Ovary (tissue), 9 donors: ENCODE data around the gene WASF3. TPM values are rescaled to one million over a fixed set of nuclear protein-coding genes. Genes with fewer than 3 reads are reported as not detected.
A peak's percentile ranks its signal among the peaks of the same experiment; 100 is the strongest.

Experiments used
- DNase-seq, 5 donors: peaks; one replicate each; pipeline ENCODE4 v3.0.0-alpha.2; 2019 to 2020
- H3K27ac ChIP-seq, 2 donors: fragments of 200-600 bp; one replicate each; pipeline versions ENCODE4 v1.5.1 to v1.8.0; 2019 to 2022
- H3K27me3 ChIP-seq: fragments of 200-600 bp; one replicate; pipeline ENCODE4 v1.8.0; 2022
- H3K36me3 ChIP-seq: fragments of 200-600 bp; sonication (generic); one replicate; pipeline ENCODE4 v1.5.1; 2019
- H3K4me1 ChIP-seq: one replicate; pipeline ENCODE4 v1.8.1; 2013; ENCODE audit warnings: mild to moderate bottlenecking, moderate library complexity; ENCODE audit not compliant: insufficient read depth
- H3K4me3 ChIP-seq: fragments of 200-600 bp; sonication (generic); one replicate; pipeline ENCODE4 v1.5.1; 2017
- H3K9me3 ChIP-seq, 2 donors: fragments of 200-600 bp in 1 of 2; sonication (generic) in 1 of 2; one replicate each; pipeline versions ENCODE4 v1.5.1 to v1.8.1; 2013 to 2019; ENCODE audit warnings: mild to moderate bottlenecking in 1 of 2, moderate library complexity in 1 of 2
- CTCF ChIP-seq, 3 donors: fragments of 450-650 bp in 2 of 3; fragments of 200-600 bp in 1 of 3; IDR thresholded peaks; one replicate each; pipeline versions ENCODE4 v1.5.1 to v1.8.0; 2016 to 2022; ENCODE audit warnings: antibody characterized with exemption in 3 of 3, mild to moderate bottlenecking in 1 of 3
- EP300 ChIP-seq: sonication (generic); formaldehyde crosslinking; IDR thresholded peaks from one replicate; pipeline ENCODE4 v1.6.1; 2017; ENCODE audit warnings: antibody characterized with exemption
- POLR2A ChIP-seq: fragments of 450-650 bp; IDR thresholded peaks from one replicate; pipeline ENCODE4 v1.6.1; 2017; ENCODE audit warnings: antibody characterized with exemption, mild to moderate bottlenecking, moderate library complexity
- WGBS, 3 donors: extraction: QIAGEN DNeasy Blood & Tissue Kit in 1 of 3; methylation state at CpG; one replicate each; pipeline versions ENCODE4 v1.1.5 to v1.1.7; 2013 to 2017; 5-methylcytosine and 5-hydroxymethylcytosine counted together
- intact Hi-C, 4 donors: fragments of 100-400 bp; cut with DNase I; formaldehyde crosslinking; loops; one replicate each; pipeline versions ENCODE4 v1.11.0 to v1.15.1; 2022 to 2023
- polyA plus RNA-seq, 2 donors: library from polyadenylated mRNA; stranded (reverse); fragments of 200-250 nt in 1 of 2; fragments of 350-450 nt in 1 of 2; fragmentation: Illumina TruSeq in 1 of 2; extraction: RNeasy Lipid Tissue Mini Kit (QIAGEN cat#74804) in 1 of 2; gene quantifications; one replicate each; pipeline ENCODE4 v1.2.3, GENCODE V29; 2013 to 2014
- total RNA-seq, 7 donors: library from RNA; depleted of rRNA in 2 of 7; stranded (reverse); fragments of >200 nt in 2 of 7; fragmentation: NEBNext Ultra II Directional in 3 of 7; extraction: Animal tissue kit (Norgen Biotek cat#: 25700) in 3 of 7; gene quantifications; one replicate each; pipeline versions ENCODE4 v1.1.0 to v1.2.4, GENCODE V29; 2016 to 2023
- donor health status: DM: no; HTN: no; CAD: no; lungs with moderate emphysema.
- donor health status: DM: no; HTN: no; CAD: no.
- donor health status: Bipolar disorder and iron deficiency.
- donor health status: DM: yes; HTN: yes; CAD: no.
- donor health status: DM: no; HTN: no; CAD: no.
- donor health status: DM: yes; HTN: yes; CAD: no.

WASF3 gene
- total and polyA plus RNA-seq, 9 donors: 11.5 to 37.1 (median 33.7) TPM

GRCh38 chr13:26697069-26697955, 139.8 kb downstream of the WASF3 start:
- Histone ChIP-seq H3K36me3 (no peaks in the 10 kb centered on the region), H3K4me1 (no peaks in the 10 kb centered on the region), H3K27ac (no peak overlapping the region), H3K27me3 (no peaks in the 10 kb centered on the region), H3K9me3 (no peaks in the 10 kb centered on the region), H3K4me3 (no peak overlapping the region)
- WGBS, 3 donors: 93% methylated on average over 21 of the region's 21 CpGs
- no peak for DNase-seq
- intact Hi-C loops: loop anchor here (5.0 to 10.0 kb wide), 6 partner anchors 200 to 515 kb away; no protein-coding TSS in a partner anchor
- TF ChIP-seq POLR2A (no peak), CTCF (IDR thresholded peaks at IDR 0.05) (no peak), EP300 (no peak)

GRCh38 chr13:26698392-26699196, 141.1 kb downstream of the WASF3 start:
- TF ChIP-seq POLR2A (no peak), CTCF (IDR thresholded peaks at IDR 0.05) (peak; percentile 88 to 93 (median 90))
- Histone ChIP-seq H3K36me3 (no peaks in the 10 kb centered on the region), H3K9me3 (no peaks in the 10 kb centered on the region), H3K27ac (no peak overlapping the region), H3K4me1 (no peaks in the 10 kb centered on the region), H3K27me3 (no peaks in the 10 kb centered on the region), H3K4me3 (no peak overlapping the region)
- DNase-seq: peak; percentile 72 to 91 (median 87)
- intact Hi-C loops: loop anchor here (5.0 to 10.0 kb wide), 6 partner anchors 201 to 516 kb away; no protein-coding TSS in a partner anchor
- WGBS, 3 donors: 10 to 14% (median 10%) methylated on average over 29 of the region's 29 CpGs

- no peaks in the 10 kb centered on the region for H3K27me3 ChIP-seq
- DNase-seq: no peak
- no peak overlapping the region for H3K4me3 ChIP-seq
- H3K36me3 ChIP-seq: no peaks in the 10 kb centered on the region
- no peak overlapping the region for H3K27ac ChIP-seq
- TF ChIP-seq EP300: no peak
- TF ChIP-seq CTCF (IDR thresholded peaks at IDR 0.05): no peak
- TF ChIP-seq POLR2A: no peak
- intact Hi-C loops: loop anchor here (5.0 to 10.0 kb wide), 6 partner anchors 202 to 517 kb away; no protein-coding TSS in a partner anchor
- H3K4me1 ChIP-seq: no peaks in the 10 kb centered on the region
- no peaks in the 10 kb centered on the region for H3K9me3 ChIP-seq
- WGBS, 3 donors: 98 to 100% (median 100%) methylated on average over 2 of the region's 2 CpGs
These were observed 141.7 kb downstream of the WASF3 start for GRCh38 chr13:26699197-26699490.

GRCh38 chr13:26705536-26705935, 148.1 kb downstream of the WASF3 start:
- 84 to 95% (median 86%) methylated on average over 4 of the region's 4 CpGs for WGBS, 3 donors
- no peaks in the 10 kb centered on the region for H3K36me3 ChIP-seq
- H3K9me3 ChIP-seq: no peaks in the 10 kb centered on the region
- TF ChIP-seq CTCF (IDR thresholded peaks at IDR 0.05): no peak
- no peak for TF ChIP-seq POLR2A
- no peak for TF ChIP-seq EP300
- H3K4me1 ChIP-seq: no peaks in the 10 kb centered on the region
- no peak overlapping the region for H3K4me3 ChIP-seq
- no peak for DNase-seq
- H3K27ac ChIP-seq: no peak overlapping the region
- intact Hi-C loops: no loop called here
- H3K27me3 ChIP-seq: no peaks in the 10 kb centered on the region
